Posterior vena cava (tissue), 2 donors: ENCODE results near the gene FAM83E. TPM values are rescaled to one million over a fixed set of nuclear protein-coding genes. Genes with fewer than 3 reads are reported as not detected.
"Not testable (repeated sequence)": the region's sequence is repeated elsewhere in the genome, so short reads cannot be mapped to it uniquely, and the experiment has no call there.

ENCODE experiments used
- DNase-seq: peaks from one replicate; pipeline ENCODE4 v3.0.0-alpha.2; 2020; ENCODE audit warnings: low spot score
- intact Hi-C, 2 donors: fragments of 100-400 bp; cut with DNase I; formaldehyde crosslinking; loops; one replicate each; pipeline versions ENCODE4 v1.14.1 to v1.14.2; 2022 to 2023
- total RNA-seq, 2 donors: library from RNA; stranded (reverse); fragmentation: NEBNext Ultra II Directional; extraction: Animal tissue kit (Norgen Biotek cat#: 25700); gene quantifications; one replicate each; pipeline ENCODE4 v1.2.1, GENCODE V29; 2021
- donor health status: DM: yes; HTN: yes; CAD: no.
- donor health status: DM: yes; HTN: yes; CAD: no.

The FAM83E gene
- total RNA-seq, 2 donors from 2014 or later: not detected

GRCh38 chr19:48632692-48633147, 17.8 kb upstream of the FAM83E start:
- intact Hi-C loops: no loop called here
- no peak for DNase-seq

- intact Hi-C loops, DNase-seq: not testable (repeated sequence)
These were observed 17.4 kb upstream of the FAM83E start for GRCh38 chr19:48632286-48632685.

- intact Hi-C loops: no loop called here
- DNase-seq: no peak
These were observed 16.3 kb upstream of the FAM83E start for GRCh38 chr19:48631225-48631624.

GRCh38 chr19:48630296-48631063, 15.6 kb upstream of the FAM83E start:
- DNase-seq: peak; percentile 90
- intact Hi-C loops: no loop called here

- intact Hi-C loops: no loop called here
- no peak for DNase-seq
These were observed 14.9 kb upstream of the FAM83E start for GRCh38 chr19:48629599-48630295.

- DNase-seq: no peak
- intact Hi-C loops: no loop called here
These were observed 14.4 kb upstream of the FAM83E start for GRCh38 chr19:48629297-48629598.

GRCh38 chr19:48628486-48629296, 13.8 kb upstream of the FAM83E start:
- intact Hi-C loops: no loop called here
- peak; percentile 83 for DNase-seq

GRCh38 chr19:48627865-48628314, 13.0 kb upstream of the FAM83E start:
- DNase-seq: peak; percentile 79
- intact Hi-C loops: no loop called here

GRCh38 chr19:48627201-48627864, 12.5 kb upstream of the FAM83E start:
- intact Hi-C loops: no loop called here
- peak; percentile 80 for DNase-seq

- peak; percentile 80 for DNase-seq
- intact Hi-C loops: no loop called here
These were observed 11.0 kb upstream of the FAM83E start for GRCh38 chr19:48625891-48626327.

- no peak for DNase-seq
- intact Hi-C loops: no loop called here
These were observed 10.2 kb upstream of the FAM83E start for GRCh38 chr19:48624791-48625723.

GRCh38 chr19:48624067-48624594, 9.3 kb upstream of the FAM83E start:
- intact Hi-C loops: no loop called here

GRCh38 chr19:48623556-48624066, 8.7 kb upstream of the FAM83E start:
- intact Hi-C loops: no loop called here
- DNase-seq: no peak

More at GRCh38 chr19:48624067-48624594, 9.3 kb upstream of the FAM83E start:
- peak; percentile 99 for DNase-seq

- DNase-seq: no peak
- intact Hi-C loops: no loop called here
These were observed 5.1 kb upstream of the FAM83E start for GRCh38 chr19:48619692-48620585.

GRCh38 chr19:48618916-48619691, 4.2 kb upstream of the FAM83E start, which contains the start of the genes RPL18 and SPHK2:
Gene RPL18, minus strand, starts transcription at chr19:48619178. Its CDS starts 35 bp downstream, at chr19:48619143.
Gene SPHK2, plus strand, starts transcription at chr19:48619506. Its CDS starts 1,009 bp downstream, at chr19:48620515.
- DNase-seq: peak; percentile 99
- intact Hi-C loops: no loop called here
